Peyer's patch (tissue), 4 donors: ENCODE results near the gene LHX1.

Source experiments
- CTCF ChIP-seq, 6 experiments: fragments of 450-650 bp in 4 of 6; fragments of 200-600 bp in 2 of 6; sonication (generic) in 1 of 6; IDR thresholded peaks; one replicate each; pipeline ENCODE4 v1.5.1; 2017 to 2019; ENCODE audit warnings: antibody characterized with exemption in 6 of 6, mild to moderate bottlenecking in 3 of 6, moderate library complexity in 1 of 6
- POLR2A ChIP-seq, 2 donors: fragments of 450-650 bp; IDR thresholded peaks; one replicate each; pipeline ENCODE4 v1.5.1; 2017; ENCODE audit warnings: antibody characterized with exemption in 2 of 2, mild to moderate bottlenecking in 2 of 2, moderate library complexity in 2 of 2

DNA sequence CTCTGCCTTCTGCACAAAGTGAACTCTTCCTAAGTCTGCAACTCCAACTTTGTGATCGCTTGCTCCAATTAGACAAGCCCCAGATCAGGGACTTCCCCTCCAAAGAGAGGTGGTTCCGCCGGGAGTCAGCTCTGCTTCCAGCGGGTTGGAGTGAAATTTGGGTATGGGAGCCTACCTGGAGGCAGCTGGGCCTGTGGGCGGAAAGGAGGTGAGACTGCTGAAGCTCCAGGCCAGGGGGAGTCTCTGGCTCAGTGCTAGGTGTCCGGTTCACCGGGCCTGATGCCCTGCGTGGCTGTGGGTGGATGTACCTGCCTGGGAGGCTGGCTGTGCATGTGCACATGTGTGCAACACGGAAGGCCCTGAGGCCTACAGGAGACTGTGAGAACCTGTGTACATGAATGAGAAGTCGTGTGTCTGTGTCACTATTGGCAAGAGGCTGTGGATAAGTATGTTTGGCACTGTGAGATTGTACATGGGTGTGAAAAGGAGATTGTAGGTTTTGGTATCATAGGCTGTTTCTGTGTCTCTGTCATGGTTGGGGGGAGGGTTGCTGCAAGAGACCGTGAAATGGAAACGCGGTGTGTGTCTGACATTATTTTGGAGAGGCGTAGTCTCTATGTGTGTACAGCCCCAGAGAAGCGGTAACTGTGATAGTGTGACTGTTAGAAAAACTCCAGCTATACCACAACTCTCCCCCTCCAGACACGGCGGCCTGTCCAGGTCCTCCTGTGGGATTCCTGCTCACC is 4.2 kb downstream of the LHX1 start:
- no peak for TF ChIP-seq POLR2A (IDR thresholded peaks at IDR 0.05)
- TF ChIP-seq CTCF (IDR thresholded peaks at IDR 0.05): no peak
